ENCODE measurements around the gene ABCA6.
"Not testable (repeated sequence)": the region's sequence is repeated elsewhere in the genome, so short reads cannot be mapped to it uniquely, and the experiment has no call there.

The ABCA6 gene

GRCh38 chr17:69078864-69079263, 62.8 kb downstream of the ABCA6 start:
- DNase-seq (ENCODE audit: low read depth): no peak
- no peak for TF ChIP-seq CTCF (conservative IDR thresholded peaks at IDR 0.05; ENCODE audit: low read depth, low read length)

DNA sequence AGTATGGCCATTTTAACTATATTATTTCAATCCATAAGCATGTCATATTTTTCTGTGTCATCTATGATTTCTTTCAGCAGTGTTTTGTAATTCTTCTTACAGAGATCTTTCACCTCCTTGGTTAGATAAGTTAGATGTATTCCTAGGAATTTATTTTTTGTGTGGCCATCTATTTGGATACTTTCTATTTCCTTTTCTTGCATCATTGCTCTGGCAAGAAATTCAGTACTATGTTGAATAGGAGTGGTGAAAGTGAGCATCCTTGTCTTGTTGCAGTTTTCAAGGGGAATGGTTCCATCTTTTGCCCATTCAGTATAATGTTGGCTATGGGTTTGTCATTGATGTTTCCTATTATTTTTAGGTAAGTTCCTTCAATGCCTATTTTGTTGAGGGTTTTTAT, 65.9 kb downstream of the ABCA6 start:
- TF ChIP-seq CTCF (conservative IDR thresholded peaks at IDR 0.05; ENCODE audit: low read depth, low read length): no peak
- no peak overlapping the region for H3K4me3 ChIP-seq (ENCODE audit: low read depth, low read length)

More at GRCh38 chr17:69078864-69079263, 62.8 kb downstream of the ABCA6 start:
- no peak overlapping the region for H3K4me3 ChIP-seq (ENCODE audit: low read depth, low read length)

DNA sequence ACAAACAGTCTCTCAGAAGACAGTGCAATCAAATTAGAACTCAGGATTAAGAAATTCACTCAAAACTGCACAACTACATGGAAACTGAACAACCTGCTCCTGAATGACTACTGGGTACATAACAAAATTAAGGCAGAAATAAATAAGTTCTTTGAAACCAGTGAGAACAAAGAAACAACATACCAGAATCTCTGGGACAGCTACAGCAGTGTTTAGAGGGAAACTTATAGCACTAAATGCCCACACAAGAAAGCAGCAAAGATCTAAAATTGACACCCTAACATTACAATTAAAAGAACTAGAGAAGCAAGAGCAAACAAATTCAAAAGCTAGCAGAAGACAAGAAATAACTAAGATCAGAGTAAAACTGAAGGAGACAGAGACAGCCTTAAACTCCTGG, 68.3 kb downstream of the ABCA6 start:
- not testable (repeated sequence) for H3K4me3 ChIP-seq (ENCODE audit: low read depth, low read length); DNase-seq (ENCODE audit: low read depth)

More for the DNA sequence above, 65.9 kb downstream of the ABCA6 start:
- DNase-seq (ENCODE audit: low read depth): no peak

DNA sequence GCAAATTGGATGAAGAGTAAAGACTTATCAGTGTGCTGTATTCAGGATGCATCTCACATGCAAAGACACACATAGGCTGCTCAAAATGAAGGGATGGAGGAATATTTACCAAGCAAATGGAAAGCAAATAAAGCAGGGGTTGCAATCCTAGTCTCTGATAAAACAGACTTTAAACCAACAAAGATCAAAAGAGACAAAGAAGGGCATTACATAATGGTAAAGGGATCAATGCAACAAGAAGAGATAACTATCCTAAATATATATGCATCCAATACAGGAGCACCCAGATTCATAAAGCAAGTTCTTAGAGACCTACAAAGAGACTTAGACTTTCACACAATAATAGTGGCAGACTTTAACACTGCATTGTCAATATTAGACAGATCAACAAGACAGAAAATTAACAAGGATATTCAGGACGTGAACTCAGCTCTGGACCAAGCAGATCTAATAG, 68.9 kb downstream of the ABCA6 start:
- not testable (repeated sequence) for H3K4me3 ChIP-seq (ENCODE audit: low read depth, low read length); DNase-seq (ENCODE audit: low read depth)

- not testable (repeated sequence) for DNase-seq (ENCODE audit: low read depth); H3K4me3 ChIP-seq (ENCODE audit: low read depth, low read length)
These were observed 70.5 kb downstream of the ABCA6 start for GRCh38 chr17:69071233-69071586.

DNA sequence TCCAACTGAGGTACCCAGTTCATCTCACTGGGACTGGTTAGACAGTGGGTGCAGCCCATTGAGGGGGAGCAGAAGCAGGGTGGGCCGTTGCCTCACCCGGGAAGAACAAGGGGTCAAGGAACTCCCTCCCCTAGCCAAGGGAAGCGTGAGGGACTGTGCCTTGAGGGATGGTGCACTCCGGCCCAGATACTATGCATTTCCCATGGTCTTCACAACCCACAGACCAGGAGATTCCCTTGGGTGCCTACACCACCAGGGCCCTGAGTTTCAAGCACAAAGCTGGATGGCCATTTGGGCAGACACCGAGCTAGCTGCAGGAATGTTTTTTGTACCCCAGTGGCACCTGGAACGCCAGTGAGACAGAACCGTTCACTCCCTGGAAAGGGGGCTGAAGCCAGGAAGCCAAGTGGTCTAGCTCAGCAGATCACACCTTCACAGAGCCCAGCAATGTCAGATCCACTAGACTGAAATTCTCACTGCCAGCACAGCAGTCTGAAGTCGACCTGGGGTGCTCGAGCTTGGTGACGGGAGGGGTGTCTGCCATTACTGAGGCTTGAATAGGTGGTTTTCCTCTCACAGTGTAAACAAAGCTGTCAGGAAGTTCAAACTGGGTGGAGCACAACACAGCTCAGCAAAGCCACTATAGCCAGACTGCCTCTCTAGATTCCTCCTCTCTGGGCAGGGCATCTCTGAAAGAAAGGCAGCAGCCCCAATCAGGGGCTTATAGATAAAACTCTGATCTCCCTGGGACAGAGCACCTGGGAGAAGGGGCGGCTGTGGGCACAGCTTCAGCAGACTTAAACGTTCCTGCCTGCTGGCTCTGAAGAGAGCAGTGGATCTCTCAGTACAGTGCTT, 71.1 kb downstream of the ABCA6 start:
- H3K4me3 ChIP-seq (ENCODE audit: low read depth, low read length); DNase-seq (ENCODE audit: low read depth): not testable (repeated sequence)

DNA sequence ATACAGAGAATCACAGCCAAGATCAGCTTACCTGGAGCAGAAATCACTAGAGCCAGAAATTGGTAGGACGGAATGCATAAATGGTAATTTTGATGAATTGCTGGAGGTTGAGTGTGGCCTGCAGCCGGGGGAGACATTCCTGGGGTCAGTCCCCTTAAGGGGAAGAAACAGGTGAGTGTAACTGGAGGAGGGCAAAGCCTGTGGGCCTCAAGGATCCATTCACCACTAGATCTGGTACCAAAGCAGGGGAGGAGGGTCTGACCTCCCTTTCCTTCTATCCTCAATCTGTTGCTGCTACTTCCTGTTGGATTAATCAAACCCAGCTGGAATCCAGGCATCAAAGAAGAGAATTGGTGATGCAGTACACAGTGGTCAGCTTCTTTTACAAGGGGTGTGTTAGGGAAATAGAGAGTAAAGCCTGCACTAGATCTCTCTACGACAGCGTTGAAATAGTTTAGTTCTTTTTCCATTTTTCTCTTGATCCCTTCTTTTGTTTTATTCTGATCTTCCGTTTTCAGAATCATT, 72.4 kb downstream of the ABCA6 start:
- no peak for TF ChIP-seq CTCF (conservative IDR thresholded peaks at IDR 0.05; ENCODE audit: low read depth, low read length)
- H3K4me3 ChIP-seq (ENCODE audit: low read depth, low read length): no peak overlapping the region
- no peak for DNase-seq (ENCODE audit: low read depth)

- no peak for DNase-seq (ENCODE audit: low read depth)
- peak; percentile 28 for TF ChIP-seq CTCF (conservative IDR thresholded peaks at IDR 0.05; ENCODE audit: low read depth, low read length)
- no peak overlapping the region for H3K4me3 ChIP-seq (ENCODE audit: low read depth, low read length)
These were observed 74.2 kb downstream of the ABCA6 start for GRCh38 chr17:69067274-69068047.

DNA sequence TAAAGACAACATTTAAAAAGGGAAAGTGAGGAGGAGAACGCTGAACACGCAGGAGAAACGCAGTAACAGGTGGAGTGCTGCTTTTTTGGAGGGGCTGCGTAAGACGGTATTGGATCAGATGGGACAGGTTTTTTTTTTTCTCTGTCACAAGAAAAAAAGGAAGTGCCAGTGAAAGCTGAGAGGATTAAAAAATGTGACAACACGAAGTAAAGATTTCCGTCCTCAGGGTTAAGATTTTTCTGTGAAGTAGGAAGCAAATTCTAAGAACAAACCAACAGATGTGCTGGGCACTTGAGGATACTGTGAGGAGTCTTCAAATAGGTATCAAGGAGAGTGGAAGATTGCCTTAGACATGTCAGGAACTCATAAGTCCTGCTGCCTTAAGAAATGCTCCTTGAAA, 75.2 kb downstream of the ABCA6 start:
- DNase-seq (ENCODE audit: low read depth): no peak
- TF ChIP-seq CTCF (conservative IDR thresholded peaks at IDR 0.05; ENCODE audit: low read depth, low read length): no peak
- no peak overlapping the region for H3K4me3 ChIP-seq (ENCODE audit: low read depth, low read length)

All from choroid plexus epithelial cell (primary cell).